IPS-15b (cell line): ENCODE results near the gene C12orf57.
A peak's percentile ranks its signal among the peaks of the same experiment; 100 is the strongest.

Source experiments
- H3K27me3 ChIP-seq: one replicate; pipeline ENCODE4 v1.6.1; 2013; ENCODE audit warnings: low read length; ENCODE audit not compliant: control insufficient read depth, insufficient read depth
- H3K36me3 ChIP-seq: one replicate; pipeline ENCODE4 v1.6.1; 2013; ENCODE audit warnings: low read length; ENCODE audit not compliant: control insufficient read depth, insufficient read depth
- H3K4me1 ChIP-seq: one replicate; pipeline ENCODE4 v1.6.1; 2013; ENCODE audit warnings: mild to moderate bottlenecking, low read length; ENCODE audit not compliant: control insufficient read depth, insufficient read depth
- H3K4me3 ChIP-seq: one replicate; pipeline ENCODE4 v1.5.1; 2013; ENCODE audit warnings: low read depth, low read length
- H3K9ac ChIP-seq: one replicate; pipeline ENCODE4 v1.6.1; 2013; ENCODE audit warnings: low read depth, mild to moderate bottlenecking, low read length
- H3K9me3 ChIP-seq: one replicate; pipeline ENCODE4 v1.6.1; 2013; ENCODE audit warnings: mild to moderate bottlenecking, low read length; ENCODE audit not compliant: control insufficient read depth, insufficient read depth

Gene C12orf57

GRCh38 chr12:6952863-6953441 lies 9.1 kb downstream of the C12orf57 start:
- no peaks in the 10 kb centered on the region for H3K27me3 ChIP-seq
- no peak overlapping the region for H3K4me3 ChIP-seq
- H3K4me1 ChIP-seq, result no peaks in the 10 kb centered on the region
- no peaks in the 10 kb centered on the region for H3K9me3 ChIP-seq
- peaks cover 18% of the 10 kb centered on the region for H3K36me3 ChIP-seq
- H3K9ac ChIP-seq, result peak overlapping the region; percentile 54

- H3K9me3 ChIP-seq, result no peaks in the 10 kb centered on the region
- no peak overlapping the region for H3K4me3 ChIP-seq
- H3K9ac ChIP-seq, result peak overlapping the region; percentile 54
- H3K4me1 ChIP-seq, result no peaks in the 10 kb centered on the region
- H3K36me3 ChIP-seq, result peaks cover 18% of the 10 kb centered on the region
- H3K27me3 ChIP-seq, result no peaks in the 10 kb centered on the region
These were observed 9.9 kb downstream of the C12orf57 start for GRCh38 chr12:6953442-6954315.

GRCh38 chr12:6954316-6955107 lies 10.7 kb downstream of the C12orf57 start:
- no peaks in the 10 kb centered on the region for H3K9me3 ChIP-seq
- H3K4me1 ChIP-seq, result no peaks in the 10 kb centered on the region
- H3K4me3 ChIP-seq, result no peak overlapping the region
- no peak overlapping the region for H3K9ac ChIP-seq
- H3K36me3 ChIP-seq, result peaks cover 18% of the 10 kb centered on the region
- H3K27me3 ChIP-seq, result no peaks in the 10 kb centered on the region

GRCh38 chr12:6955108-6956020 lies 11.5 kb downstream of the C12orf57 start:
- peaks cover 18% of the 10 kb centered on the region for H3K36me3 ChIP-seq
- H3K9ac ChIP-seq, result no peak overlapping the region
- no peaks in the 10 kb centered on the region for H3K9me3 ChIP-seq
- no peak overlapping the region for H3K4me3 ChIP-seq
- no peaks in the 10 kb centered on the region for H3K4me1 ChIP-seq
- H3K27me3 ChIP-seq, result no peaks in the 10 kb centered on the region

GRCh38 chr12:6956021-6956727 lies 12.4 kb downstream of the C12orf57 start:
- Histone ChIP-seq H3K9me3 (no peaks in the 10 kb centered on the region), H3K4me1 (peaks cover 7% of the 10 kb centered on the region), H3K27me3 (no peaks in the 10 kb centered on the region), H3K4me3 (no peak overlapping the region), H3K36me3 (peaks cover 18% of the 10 kb centered on the region), H3K9ac (no peak overlapping the region)

GRCh38 chr12:6957151-6957701 lies 13.4 kb downstream of the C12orf57 start:
- Histone ChIP-seq H3K27me3 (no peaks in the 10 kb centered on the region), H3K9me3 (no peaks in the 10 kb centered on the region), H3K4me3 (no peak overlapping the region), H3K9ac (no peak overlapping the region), H3K36me3 (peaks cover 15% of the 10 kb centered on the region), H3K4me1 (peaks cover 11% of the 10 kb centered on the region)

- H3K9ac ChIP-seq, result no peak overlapping the region
- H3K27me3 ChIP-seq, result no peaks in the 10 kb centered on the region
- peaks cover 15% of the 10 kb centered on the region for H3K36me3 ChIP-seq
- no peaks in the 10 kb centered on the region for H3K9me3 ChIP-seq
- H3K4me1 ChIP-seq, result peaks cover 11% of the 10 kb centered on the region
- H3K4me3 ChIP-seq, result no peak overlapping the region
These were observed 14.2 kb downstream of the C12orf57 start for GRCh38 chr12:6957741-6958608.

GRCh38 chr12:6958609-6959057 lies 14.8 kb downstream of the C12orf57 start:
- no peak overlapping the region for H3K4me3 ChIP-seq
- peaks cover 15% of the 10 kb centered on the region for H3K36me3 ChIP-seq
- H3K4me1 ChIP-seq, result peaks cover 11% of the 10 kb centered on the region
- H3K9ac ChIP-seq, result no peak overlapping the region
- H3K27me3 ChIP-seq, result no peaks in the 10 kb centered on the region
- no peaks in the 10 kb centered on the region for H3K9me3 ChIP-seq

- no peaks in the 10 kb centered on the region for H3K27me3 ChIP-seq
- peaks cover 15% of the 10 kb centered on the region for H3K36me3 ChIP-seq
- no peak overlapping the region for H3K4me3 ChIP-seq
- peaks cover 14% of the 10 kb centered on the region for H3K4me1 ChIP-seq
- no peaks in the 10 kb centered on the region for H3K9me3 ChIP-seq
- no peak overlapping the region for H3K9ac ChIP-seq
These were observed 15.4 kb downstream of the C12orf57 start for GRCh38 chr12:6959058-6959804.
